ENCODE data around the gene ACTR5.

GRCh38 chr20:38769376-38770295 lies 21.4 kb downstream of the ACTR5 start:
- no peak for TF ChIP-seq MAX (CRISPR knock-in tag; IDR thresholded peaks at IDR 0.05)
- TF ChIP-seq CREB1 (CRISPR knock-in tag; IDR thresholded peaks at IDR 0.05) = no peak
- no peak for TF ChIP-seq CTCF (IDR thresholded peaks at IDR 0.05)
- TF ChIP-seq NFYB (CRISPR knock-in tag; conservative IDR thresholded peaks at IDR 0.05; ENCODE audit: low read depth) = no peak
- no peak for TF ChIP-seq HMGXB4 (CRISPR knock-in tag; IDR thresholded peaks at IDR 0.05)
- TF ChIP-seq IRF2 (CRISPR knock-in tag; IDR thresholded peaks at IDR 0.05; ENCODE audit: borderline replicate concordance, low read depth) = no peak
- TF ChIP-seq ZNF138 (CRISPR knock-in tag; conservative IDR thresholded peaks at IDR 0.05) = no peak
- no peak for TF ChIP-seq FOXK1 (CRISPR knock-in tag; IDR thresholded peaks at IDR 0.05)
